Fibroblast of skin of left biceps (primary cell): Measurements from ENCODE around the gene CLEC16A.

Source experiments
- DNase-seq, 2 experiments: peaks; one replicate each; pipeline ENCODE4 v3.0.0-alpha.2; 2013; ENCODE audit warnings: low read depth in 2 of 2

Gene CLEC16A

GRCh38 chr16:11117576-11118211 lies 173.3 kb downstream of the CLEC16A start:
- no peak for DNase-seq

DNA sequence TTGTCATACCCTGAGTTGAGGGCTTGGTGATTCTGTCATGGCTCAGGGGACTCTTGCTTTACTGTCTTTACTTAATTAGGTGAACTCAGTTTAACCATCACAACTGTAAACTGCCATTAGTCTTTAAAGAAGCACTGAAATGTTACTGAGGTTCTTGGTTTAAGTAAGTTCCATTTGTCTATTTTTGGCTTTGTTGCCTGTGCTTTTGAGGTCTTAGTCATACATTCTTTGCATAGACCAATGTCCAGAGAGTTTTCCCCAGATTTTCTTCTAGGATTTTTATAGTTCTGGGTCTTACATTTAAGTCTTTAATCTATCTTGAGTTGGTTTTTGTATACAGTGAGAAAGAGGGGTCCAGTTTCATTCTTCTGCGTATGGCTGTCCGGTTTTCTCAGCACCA lies 174.1 kb downstream of the CLEC16A start:
- no peak for DNase-seq

DNA sequence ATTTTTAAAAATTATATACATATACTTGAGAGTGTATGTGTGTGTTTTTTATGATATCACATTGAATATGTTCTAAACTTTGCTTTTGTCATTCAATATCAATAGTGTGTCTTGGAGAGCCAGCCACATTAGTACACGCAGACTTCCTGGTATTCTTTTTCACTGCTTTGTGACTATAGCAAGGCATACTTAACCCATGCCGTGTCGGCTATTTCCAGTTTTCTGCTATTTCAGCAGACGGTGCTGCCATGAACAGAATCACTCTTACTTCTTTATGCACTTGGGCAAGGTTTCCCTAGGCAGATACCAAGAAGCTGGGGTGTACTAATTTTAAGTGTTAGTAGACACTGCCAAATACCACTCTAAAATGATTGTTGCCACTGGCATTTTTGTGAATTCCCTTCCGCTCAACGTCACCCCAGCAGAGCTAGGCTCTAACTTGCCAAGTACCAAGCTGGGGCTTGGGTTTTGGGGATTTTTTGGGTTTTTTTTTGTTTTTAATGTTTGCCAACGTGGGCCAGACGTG lies 176.8 kb downstream of the CLEC16A start:
- no peak for DNase-seq

DNA sequence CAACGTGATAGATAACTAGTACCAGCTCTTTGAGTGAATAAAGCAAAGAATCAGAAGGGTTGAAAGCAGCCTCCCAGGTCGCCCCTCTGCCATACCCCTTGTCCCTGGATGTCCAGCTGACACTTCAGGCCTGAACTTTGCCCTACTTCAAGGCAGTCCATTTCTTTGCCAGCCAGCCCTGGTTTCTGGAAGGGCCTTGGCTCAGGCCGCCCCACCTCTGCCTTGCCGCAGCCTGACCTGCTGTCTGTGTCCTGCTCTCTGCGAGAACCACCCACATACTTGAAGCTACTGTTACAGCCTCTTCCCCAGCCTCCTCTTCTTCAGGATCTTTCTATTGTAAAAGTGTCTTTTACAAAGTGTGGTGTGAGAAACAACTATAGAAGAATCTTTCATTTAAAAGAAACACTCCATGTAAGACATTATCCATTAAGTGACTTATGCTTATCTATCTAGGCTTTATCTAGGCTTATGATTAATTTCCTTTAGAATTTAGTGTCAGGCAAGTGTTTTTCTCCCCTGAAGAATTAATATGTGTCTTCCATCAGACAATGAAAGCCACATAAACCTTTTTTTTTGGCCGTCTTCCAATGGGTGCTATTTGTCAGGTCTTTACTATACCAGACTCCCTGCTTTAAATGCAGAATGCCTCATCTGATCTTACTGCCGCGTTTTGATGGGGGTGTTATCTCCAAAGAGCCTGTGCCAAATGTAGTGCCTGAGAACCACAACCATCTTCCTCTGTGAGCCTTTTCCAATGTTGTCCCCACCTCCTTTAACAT lies 177.7 kb downstream of the CLEC16A start:
- no peak for DNase-seq

DNA sequence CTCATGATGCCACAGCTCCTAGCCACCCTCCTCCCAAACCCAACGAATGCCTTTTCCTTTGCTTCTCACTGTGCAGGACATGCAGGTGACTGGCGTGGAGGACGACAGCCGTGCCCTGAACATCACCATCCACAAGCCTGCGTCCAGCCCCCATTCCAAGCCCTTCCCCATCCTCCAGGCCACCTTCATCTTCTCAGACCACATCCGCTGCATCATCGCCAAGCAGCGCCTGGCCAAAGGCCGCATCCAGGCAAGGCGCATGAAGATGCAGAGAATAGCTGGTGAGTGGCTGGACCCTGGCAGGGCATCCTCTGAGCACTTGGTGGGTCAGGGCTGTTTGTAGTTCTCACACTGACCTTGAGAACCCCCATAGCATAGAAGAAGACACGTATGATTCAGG lies 179.3 kb downstream of the CLEC16A start:
- no peak for DNase-seq

GRCh38 chr16:11125936-11126335 lies 181.6 kb downstream of the CLEC16A start:
- no peak for DNase-seq

- no peak for DNase-seq
Observed at GRCh38 chr16:11126399-11127054, 182.2 kb downstream of the CLEC16A start.

DNA sequence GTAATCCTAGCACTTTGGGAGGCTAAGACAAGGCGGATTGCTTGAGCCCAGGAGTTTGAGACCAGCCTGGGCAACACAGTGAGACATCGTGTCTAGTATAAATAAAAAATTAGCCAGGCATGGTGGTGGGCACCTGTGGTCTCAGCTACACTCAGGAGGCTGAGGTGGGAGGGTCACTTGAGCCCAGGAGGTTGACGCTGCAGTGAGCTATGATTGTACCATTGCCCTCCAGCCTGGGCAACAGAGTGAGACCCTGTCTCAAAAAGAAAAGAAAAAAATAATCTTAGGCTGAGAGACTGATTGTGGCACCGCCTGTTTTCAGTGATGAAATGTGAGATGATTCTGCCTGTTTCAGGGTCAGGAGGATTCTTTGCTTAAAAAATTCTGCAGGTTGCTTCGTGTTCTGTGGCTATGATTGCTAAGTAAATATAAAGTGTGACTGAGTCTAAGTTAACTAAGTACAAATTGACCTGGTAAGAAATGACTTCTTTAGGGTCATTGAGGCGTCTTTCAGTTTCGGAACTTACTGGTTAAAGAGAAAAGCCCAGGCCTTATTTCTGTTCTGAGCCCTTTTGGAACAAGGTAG lies 183.3 kb downstream of the CLEC16A start:
- no peak for DNase-seq

DNA sequence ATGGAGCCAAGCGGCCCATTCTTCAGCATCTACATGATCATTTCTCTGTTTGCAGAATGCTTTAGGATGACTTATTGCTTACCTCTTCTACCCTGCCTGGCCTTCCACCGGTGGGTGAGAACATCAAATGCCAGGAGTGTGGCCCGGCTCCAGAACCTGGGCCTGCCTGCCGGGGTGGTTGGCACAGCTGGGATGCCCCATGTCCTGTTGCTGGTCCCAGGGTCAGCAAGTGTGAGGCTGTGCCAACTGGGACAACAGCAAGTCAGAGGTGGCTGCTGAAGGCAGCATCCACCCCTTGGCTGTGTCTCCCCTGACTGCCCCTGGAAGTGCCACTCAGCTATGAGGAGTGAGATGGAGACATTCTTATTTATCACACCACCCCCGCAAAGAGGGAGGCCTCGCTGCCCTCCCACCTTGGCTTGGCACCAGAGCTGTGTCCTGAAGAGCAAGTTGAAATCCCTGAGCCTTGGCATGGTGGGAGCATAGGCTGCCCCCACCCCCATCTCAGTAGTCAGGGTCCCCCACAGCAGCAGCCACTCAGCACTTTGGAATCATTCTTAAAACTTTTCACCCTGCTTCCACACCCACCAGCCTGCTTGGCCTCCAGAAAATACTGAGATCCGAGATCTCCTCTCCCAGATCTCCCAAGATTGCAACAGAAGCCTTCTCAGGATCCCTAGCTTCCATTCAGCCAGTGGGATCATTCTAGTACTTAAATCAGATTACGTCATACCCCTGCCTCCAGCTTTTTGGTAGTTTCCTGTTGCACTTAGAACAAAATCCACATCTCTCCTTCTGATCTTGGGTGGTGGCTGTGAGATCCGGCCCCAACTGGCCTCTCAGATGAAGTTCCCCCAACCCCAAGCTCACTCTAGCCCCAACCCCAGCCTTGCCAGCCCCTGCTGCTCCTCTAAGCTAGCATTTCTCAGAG lies 184.1 kb downstream of the CLEC16A start:
- peak; percentile 30 to 40 for DNase-seq

- DNase-seq: peak; percentile 90
Observed at GRCh38 chr16:11129378-11129781, 185.0 kb downstream of the CLEC16A start.

- DNase-seq: no peak
Observed at GRCh38 chr16:11130978-11131665, 186.8 kb downstream of the CLEC16A start.

DNA sequence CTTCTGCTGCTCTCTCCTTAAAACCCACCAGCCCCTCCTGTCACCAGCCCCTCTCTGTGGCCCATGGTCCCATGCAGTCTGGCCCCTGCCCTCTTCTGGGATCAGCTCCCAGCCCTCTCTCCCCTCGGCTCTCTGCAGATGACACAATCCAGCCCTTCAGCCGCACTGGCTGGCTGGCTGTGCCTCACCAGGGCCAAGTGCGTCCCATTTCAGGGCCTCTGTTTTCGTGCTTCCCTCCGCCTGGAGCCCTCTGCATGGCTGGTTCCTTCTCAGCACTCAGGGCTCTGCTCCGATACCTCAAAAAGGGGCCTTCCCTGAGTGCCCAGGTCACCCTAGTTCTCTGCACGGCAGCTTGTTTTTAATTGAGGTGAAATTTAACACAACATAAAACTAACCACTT lies 187.3 kb downstream of the CLEC16A start:
- DNase-seq: no peak

DNA sequence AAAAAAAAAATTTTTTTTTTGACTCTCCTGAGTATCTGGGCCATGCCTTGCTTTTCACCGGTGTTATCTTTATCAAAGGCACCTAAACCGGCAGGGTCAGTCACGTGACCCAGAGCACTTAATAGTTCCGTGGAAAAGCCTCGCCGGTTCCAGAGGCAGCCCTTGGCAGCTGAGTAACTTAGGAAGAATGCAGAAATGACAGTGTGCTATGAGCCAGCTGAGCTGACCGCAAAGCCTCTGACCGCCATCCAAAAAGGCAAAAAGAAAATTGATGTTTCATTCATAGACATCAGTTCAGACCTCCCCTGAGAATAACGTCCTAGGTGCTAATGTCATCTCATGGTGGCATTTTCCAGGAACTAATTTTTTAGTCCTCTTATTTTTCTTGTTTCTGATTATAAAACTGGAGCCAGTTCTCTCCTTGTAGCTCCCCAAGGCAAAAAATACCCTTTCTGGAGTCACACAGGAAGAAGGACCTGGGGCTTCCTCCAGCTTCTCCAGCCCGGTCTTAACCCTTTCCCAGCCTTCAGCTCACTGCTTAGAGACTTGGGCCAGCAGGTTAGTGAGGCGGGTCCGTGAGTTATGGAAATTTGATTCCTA lies 189.1 kb downstream of the CLEC16A start:
- DNase-seq: peak; percentile 77 to 79

GRCh38 chr16:11134722-11135463 lies 190.5 kb downstream of the CLEC16A start:
- DNase-seq: no peak

DNA sequence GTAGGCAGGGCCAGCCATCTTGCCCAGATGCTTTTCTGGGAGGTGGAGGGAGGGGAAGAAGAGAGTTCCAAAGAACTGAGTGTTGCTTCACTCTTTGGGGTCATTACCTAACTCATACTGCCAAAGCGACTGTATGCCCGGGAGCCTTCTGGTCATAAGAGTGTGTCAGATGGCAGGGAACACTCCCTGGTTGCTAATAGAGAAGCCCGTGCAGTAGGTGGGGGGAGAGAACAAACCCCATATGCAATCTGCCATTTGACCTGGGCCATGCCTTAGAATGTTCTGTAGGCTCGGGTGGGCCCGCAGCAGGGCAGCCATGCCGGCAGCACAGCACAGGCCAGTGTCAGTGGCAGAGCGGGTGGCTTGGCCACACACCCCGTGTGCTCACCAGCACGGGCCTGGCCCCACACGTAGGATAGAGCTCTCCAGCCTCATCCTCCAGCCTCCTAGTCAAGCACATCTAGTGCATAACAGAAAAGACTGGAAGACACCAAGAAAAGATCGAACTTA lies 191.2 kb downstream of the CLEC16A start:
- DNase-seq: no peak

- no peak for DNase-seq
Observed at GRCh38 chr16:11136600-11136999, 192.2 kb downstream of the CLEC16A start.

- DNase-seq: no peak
Observed at GRCh38 chr16:11138022-11138768, 193.8 kb downstream of the CLEC16A start.

- DNase-seq: no peak
Observed at GRCh38 chr16:11138769-11139325, 194.5 kb downstream of the CLEC16A start.
